GM19035 (cell line): ENCODE measurements around the gene CELF4.

ENCODE experiments used
- ATAC-seq: cut with Tn5 transposase; IDR thresholded peaks from one replicate; pipeline ENCODE4 v1.9.1; 2021; ENCODE audit not compliant: unreplicated experiment

CELF4 gene

GRCh38 chr18:37527395-37527794 lies 38.2 kb downstream of the CELF4 start:
- no peak for ATAC-seq

- no peak for ATAC-seq
Measured at GRCh38 chr18:37525262-37525585, 40.4 kb downstream of the CELF4 start.

GRCh38 chr18:37524498-37525261 lies 40.9 kb downstream of the CELF4 start:
- no peak for ATAC-seq

DNA sequence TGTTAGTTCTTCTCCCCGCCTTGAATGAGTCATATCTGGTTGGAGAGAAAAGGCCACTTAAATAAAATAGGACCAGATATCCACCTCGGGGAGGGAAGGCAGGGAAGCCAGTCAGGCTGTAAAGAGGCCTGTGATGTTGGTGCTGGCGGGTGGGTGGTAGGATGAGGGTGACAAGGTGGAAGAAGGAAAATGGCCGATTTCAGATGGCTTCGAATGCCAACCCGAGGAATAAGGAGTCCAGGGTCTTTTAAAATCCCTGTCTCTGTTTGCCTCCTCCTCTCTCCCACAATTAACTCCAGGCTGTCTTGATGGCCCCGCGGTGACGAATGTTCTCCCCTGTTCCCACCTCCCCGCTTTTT lies 41.5 kb downstream of the CELF4 start:
- ATAC-seq: no peak

DNA sequence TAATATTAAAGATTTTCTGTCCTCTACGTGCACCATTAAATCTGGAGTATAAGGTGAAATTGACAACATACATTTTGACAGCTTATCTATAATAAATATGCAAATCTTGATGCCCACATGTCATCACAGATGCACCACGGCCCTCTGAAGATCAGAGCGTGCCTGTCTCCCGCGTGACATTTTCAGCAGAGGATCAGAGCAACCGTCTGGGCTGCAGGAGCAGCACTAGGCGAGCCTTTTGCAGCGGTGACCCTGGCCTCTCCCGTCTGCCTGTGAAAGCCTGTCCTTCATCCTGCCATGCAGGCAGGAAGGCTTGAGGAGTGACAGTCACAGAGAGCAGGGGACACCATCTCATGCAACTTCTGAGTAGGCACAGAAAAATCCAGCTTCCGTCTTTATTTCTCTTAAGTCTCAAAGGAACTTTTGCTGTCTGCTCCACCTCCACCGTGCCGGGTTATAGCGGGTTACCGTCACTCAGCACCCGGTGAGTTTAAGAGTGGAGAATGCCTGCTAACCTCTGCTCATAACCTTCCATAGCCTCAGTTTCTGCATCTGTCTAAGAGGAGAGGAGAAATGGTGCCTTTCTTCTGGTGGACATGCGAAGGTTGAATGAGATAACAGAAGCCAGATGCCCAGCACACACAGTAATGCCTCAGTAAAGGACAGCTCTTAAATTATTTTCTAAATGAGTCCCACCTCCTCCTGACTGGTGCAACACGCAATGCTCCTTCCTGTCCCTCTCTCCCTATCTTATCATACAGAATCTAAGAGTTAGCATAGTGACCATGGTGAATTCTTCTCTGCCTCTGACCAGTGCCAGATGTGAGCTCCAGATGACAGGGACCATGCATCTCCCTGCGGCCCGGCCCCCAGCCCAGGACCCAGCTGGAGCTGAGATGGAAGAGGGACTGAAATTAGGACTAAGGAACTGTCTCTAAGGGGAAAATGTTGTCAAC lies 43.8 kb downstream of the CELF4 start:
- ATAC-seq: no peak

DNA sequence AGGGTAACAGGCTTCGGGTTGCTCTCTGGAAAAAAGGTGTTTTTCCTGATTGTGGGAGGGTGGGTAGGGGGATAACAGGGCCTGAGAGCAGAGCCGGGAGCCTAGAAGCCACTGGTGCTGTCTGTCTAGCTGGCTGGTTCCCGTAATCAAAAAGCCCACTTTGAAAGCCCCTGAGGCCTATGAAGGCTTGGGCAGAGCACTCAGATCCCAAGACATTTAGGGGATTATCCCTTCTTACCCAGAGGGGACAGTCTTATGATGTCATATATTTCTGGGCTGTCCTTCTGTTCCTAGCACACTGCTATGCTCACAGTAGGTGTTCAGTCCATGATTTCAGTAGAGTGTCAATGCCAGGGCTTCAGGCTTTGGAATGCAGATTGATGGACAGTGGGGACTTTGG lies 45.1 kb downstream of the CELF4 start:
- ATAC-seq: no peak

GRCh38 chr18:37519510-37520135 lies 46.0 kb downstream of the CELF4 start:
- ATAC-seq: no peak

DNA sequence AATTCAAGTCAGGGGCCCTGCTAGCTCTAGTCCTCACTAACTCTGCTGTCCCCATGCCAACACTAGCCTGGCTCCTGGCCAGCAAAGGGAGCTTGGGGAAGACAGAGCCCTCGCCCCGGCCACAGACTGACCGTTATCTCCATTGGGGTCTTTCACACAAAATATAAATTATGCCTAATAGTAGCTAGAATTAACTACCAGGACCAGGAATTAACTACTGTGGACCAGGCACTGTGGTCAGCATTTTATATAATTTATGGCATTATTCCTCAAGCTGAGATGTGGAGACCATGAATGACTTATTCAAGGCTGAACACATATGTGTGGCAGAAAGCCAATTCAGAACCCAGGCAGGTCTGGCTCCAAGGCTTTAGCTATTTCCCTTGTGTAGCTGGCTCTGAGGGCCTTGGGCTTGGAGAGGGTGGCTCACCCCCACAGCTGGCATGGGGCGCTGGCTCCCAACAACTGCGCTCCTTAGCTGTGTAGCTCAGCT lies 49.2 kb downstream of the CELF4 start:
- no peak for ATAC-seq

DNA sequence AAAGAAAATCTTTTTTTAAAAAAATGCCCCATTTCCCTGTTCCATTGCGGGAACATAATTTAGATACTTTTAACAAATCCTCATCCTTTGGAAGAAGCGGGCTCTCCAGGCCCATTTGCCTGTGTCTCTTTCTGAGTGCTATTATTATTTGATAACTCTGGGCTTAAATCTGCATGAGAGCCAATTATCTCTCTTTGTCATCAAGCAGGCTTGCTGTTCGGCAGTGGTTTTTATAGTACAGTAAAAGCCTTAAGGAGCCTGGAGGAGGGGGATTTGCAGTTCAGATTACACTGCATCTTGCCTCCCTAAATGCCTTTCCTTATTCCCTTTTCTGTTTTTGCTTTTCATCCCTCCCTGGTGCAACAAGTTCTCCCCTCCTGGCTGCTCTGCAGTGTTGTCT lies 50.6 kb downstream of the CELF4 start:
- ATAC-seq: no peak

DNA sequence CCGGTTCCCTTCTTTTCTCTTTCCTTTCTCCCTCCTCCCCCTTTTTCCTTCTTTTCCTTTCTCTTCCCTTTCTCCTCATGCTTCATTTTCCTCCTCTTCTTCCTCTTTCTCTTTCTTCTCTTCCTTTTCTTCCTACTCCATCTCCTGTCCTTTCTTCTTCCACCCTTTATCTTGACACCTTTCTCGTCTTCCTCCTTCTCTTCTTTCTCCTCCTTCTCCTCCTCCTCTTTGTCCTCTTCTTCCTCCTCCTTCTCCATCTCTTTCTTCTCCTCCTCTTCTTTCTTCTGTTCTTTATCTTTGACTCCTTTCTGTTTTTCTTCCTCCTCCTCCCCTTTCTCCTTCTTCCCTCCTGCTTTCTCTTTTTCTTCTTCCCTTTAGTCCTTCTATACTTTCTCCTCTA lies 53.2 kb downstream of the CELF4 start:
- ATAC-seq: no peak

DNA sequence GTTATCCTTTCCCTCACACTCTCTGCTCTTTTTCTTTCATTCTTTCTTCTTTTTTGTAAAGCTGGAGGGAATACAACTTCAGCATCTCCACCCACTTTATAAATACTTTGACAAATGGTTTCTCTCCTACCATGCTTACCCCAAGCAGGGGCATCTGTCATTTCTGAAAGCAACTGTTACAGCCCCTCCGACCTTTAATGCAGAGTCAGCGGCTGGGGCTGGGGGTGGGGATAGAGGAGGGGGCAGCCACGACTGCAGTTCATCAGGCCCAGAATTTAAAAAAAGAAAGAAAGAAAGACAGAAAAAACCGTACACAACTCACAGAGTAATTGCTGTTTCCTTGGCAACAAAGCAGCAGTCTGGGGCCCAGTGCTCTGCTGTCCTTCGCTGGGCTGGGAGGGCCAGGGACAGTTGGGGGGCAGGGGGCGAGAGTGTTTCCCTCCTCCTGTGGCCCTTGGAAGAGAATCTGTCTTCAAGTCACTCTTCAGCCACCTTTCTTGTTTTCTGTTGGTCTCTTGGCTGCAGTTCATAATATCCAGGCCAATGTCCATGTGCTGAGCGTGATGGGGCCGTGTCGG lies 53.8 kb downstream of the CELF4 start:
- no peak for ATAC-seq

- ATAC-seq: no peak
Measured at GRCh38 chr18:37509600-37509999, 56.0 kb downstream of the CELF4 start.

DNA sequence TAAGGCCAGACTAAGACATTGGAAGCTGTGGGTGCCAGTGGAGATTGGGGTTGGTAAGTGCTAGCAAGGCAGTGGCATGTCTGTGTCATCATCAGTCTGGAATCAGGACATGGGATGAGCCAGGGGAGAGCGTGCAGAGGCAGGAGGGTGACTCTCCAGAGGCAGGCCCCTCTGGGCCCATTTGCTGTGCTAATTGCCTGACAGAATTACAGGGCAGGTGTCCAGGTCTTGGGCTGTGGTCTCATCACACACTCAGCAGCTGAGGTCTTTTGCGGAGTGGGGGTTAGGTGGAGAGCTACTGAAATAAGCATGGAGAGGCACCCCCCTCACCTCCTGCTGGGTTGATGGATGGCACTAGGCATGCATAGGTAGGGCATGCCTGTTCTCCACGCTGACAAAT lies 57.4 kb downstream of the CELF4 start:
- no peak for ATAC-seq

DNA sequence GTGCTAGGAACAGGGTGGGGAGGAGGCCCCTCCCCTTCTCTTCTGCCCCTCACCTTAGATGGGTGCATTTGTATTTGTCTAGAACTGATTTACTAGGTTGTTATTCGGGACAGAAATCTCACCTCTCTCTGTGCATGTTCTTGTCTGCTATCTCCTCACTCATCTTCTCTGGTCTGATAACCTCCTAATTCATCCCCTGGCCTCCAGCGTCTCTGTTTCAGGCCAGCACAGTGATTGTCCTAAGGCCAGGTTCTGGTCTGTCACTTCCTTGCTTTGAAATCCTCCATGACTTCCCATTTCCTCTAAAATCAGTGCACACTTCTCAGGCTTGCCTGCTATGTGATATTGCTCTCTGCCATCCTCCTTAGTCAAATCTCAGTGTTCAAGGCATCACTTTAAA lies 58.4 kb downstream of the CELF4 start:
- ATAC-seq: no peak

DNA sequence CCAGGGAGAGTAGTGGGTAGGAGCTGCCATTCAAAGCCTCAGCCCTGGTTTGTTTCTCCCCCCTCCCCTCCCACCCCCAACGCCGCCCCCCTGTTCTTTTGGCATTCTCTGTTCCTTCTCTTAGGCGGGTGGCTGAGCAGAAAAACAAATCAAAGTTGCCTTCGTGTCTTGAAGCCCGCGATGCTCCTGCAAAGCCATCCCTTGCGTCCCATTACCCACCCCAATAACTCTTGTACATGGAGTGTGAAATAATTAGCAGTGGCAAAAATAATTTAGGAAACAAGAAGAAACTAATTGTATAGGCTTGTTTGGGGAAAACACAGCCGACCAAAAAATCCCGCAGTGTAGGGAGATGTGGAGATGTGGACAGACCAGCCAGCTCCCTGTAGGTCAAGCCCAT lies 59.6 kb downstream of the CELF4 start:
- ATAC-seq: no peak

DNA sequence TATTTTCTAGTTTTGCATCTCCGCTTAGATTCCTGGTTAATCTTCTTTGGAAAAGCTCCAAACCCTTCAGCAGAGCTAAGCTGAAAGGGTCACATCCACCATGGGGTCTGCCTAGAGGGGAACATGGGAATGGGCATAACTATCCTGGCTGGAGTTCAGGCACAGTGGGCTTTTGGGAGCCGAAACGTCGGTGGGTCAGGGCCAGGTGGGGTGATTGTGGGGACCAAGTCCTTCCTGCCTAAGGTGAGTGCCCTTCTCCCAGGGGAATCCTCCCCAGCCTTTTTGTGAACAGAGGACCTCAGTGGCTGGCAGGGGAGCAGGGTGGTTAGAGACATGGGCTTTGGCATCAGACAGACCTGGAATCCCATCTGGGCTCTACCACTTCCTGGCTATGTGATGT lies 60.3 kb downstream of the CELF4 start:
- ATAC-seq: no peak

- ATAC-seq: no peak
Measured at GRCh38 chr18:37502601-37503000, 63.0 kb downstream of the CELF4 start.

DNA sequence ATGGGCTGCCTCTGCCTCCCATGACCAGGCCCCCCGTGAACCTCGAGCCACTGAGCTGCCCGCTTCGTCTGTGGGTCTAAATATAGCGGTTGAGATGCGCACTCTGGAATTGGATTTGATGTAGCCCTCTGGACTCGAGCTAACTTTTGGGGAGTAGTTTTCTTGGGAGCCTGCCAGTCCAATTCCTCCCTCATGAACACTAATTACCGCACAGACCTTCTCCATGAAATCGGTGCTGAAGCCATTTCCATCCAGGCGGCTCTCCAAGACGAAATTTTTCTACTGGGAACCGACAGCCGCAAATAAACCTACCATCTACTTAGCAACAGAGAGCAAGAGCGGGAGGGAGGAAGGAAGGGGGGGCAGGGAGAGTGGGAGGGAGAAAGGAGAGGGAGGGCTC lies 63.6 kb downstream of the CELF4 start:
- no peak for ATAC-seq

DNA sequence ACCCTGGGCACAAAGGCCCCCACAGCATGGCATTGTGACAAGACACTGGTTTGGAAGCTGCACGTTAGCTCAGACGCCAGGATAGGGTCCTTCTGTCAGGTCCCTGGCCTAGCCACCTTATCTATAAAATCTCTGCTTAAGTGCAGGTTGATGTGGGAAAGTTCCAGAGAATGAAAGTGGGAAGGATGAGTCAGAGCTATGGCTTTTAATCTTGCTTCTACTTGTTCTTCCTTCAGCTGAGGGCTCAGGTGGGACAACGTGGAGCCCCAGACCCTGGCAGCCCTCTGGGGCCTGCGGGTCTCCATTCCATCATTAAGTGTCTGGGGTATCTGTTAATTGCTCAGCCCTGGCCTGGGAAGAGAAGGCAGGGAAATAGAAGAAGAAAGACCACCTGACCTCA lies 64.5 kb downstream of the CELF4 start:
- no peak for ATAC-seq

GRCh38 chr18:37499913-37500312 lies 65.7 kb downstream of the CELF4 start:
- no peak for ATAC-seq

- ATAC-seq: no peak
Measured at GRCh38 chr18:37499044-37499443, 66.6 kb downstream of the CELF4 start.
